ENCODE results near the gene PPP1CA. TPM values are rescaled to one million over a fixed set of nuclear protein-coding genes. Genes with fewer than 3 reads are reported as not detected.

PPP1CA gene
- polyA plus RNA-seq, 1 donor (not counting 4 experiments of a cell fraction or from before 2014, with no cell fraction given), result 122 TPM

- FAIRE-seq (no peak), DNase-seq (ENCODE audit: low read depth, low spot score) (no peak)
- Histone ChIP-seq H3K27ac (ENCODE audit: control insufficient read depth, insufficient read depth, low read length) (no peak overlapping the region), H3K36me3 (ENCODE audit: control insufficient read depth in 2 of 2, extremely low read depth in 1 of 2, insufficient read depth in 2 of 2, low read length in 2 of 2) (peaks cover 12 to 29% of the 10 kb centered on the region in 2 experiments), H3K27me3 (ENCODE audit: control insufficient read depth, extremely low read depth, insufficient read depth, low read length) (no peaks in the 10 kb centered on the region), H4K20me1 (ENCODE audit: control insufficient read depth, extremely low read depth, insufficient read depth, low read length) (peaks cover 5% of the 10 kb centered on the region), H3K4me3 (ENCODE audit: control insufficient read depth in 2 of 3, extremely low read depth in 1 of 3, insufficient read depth in 2 of 3, low read depth in 1 of 3, low read length in 3 of 3) (no peak overlapping the region), H3K4me1 (ENCODE audit: control insufficient read depth, extremely low read depth, insufficient read depth, low read length) (peaks cover 6% of the 10 kb centered on the region), H3K9me3 (ENCODE audit: control insufficient read depth, low read depth, low read length) (no peaks in the 10 kb centered on the region), H3K9me1 (ENCODE audit: control insufficient read depth, extremely low read depth, insufficient read depth, low read length) (no peaks in the 10 kb centered on the region), H3K9ac (ENCODE audit: control insufficient read depth, extremely low read depth, insufficient read depth, low read length) (no peak overlapping the region), H2AFZ (ENCODE audit: control insufficient read depth, low read length) (no peak overlapping the region), H3K4me2 (ENCODE audit: control insufficient read depth, extremely low read depth, insufficient read depth, low read depth, low read length) (no peak overlapping the region), H3K79me2 (ENCODE audit: control insufficient read depth, insufficient read depth, low read length) (peaks cover 15% of the 10 kb centered on the region)
- dilution Hi-C loops (cut with MboI; ENCODE audit: extremely low pct_ligation_motif_present, low sequenced_read_pairs), result no loop called here
- TF ChIP-seq EZH2 (IDR thresholded peaks at IDR 0.05; ENCODE audit: low read length), result no peak
- no peak for TF ChIP-seq CTCF (optimal IDR thresholded peaks at IDR 0.05 in 1 of 3, IDR thresholded peaks at IDR 0.05 in 1 of 3, conservative IDR thresholded peaks at IDR 0.05 in 1 of 3; ENCODE audit: extremely low read depth in 1 of 3, insufficient read depth in 2 of 3, low read length in 3 of 3)
Observed at GRCh38 chr11:67438158-67438902, 36.7 kb upstream of the PPP1CA start.

GRCh38 chr11:67437809-67438157, 36.1 kb upstream of the PPP1CA start:
- no peak for DNase-seq (ENCODE audit: low read depth, low spot score)
- dilution Hi-C loops (cut with MboI; ENCODE audit: extremely low pct_ligation_motif_present, low sequenced_read_pairs), result no loop called here
- no peak for FAIRE-seq
- H3K27me3 ChIP-seq (ENCODE audit: control insufficient read depth, extremely low read depth, insufficient read depth, low read length), result no peaks in the 10 kb centered on the region
- H4K20me1 ChIP-seq (ENCODE audit: control insufficient read depth, extremely low read depth, insufficient read depth, low read length), result peaks cover 5% of the 10 kb centered on the region
- peaks cover 17 to 31% of the 10 kb centered on the region in 2 experiments for H3K36me3 ChIP-seq (ENCODE audit: control insufficient read depth in 2 of 2, extremely low read depth in 1 of 2, insufficient read depth in 2 of 2, low read length in 2 of 2)
- no peak overlapping the region for H3K9ac ChIP-seq (ENCODE audit: control insufficient read depth, extremely low read depth, insufficient read depth, low read length)
- no peaks in the 10 kb centered on the region for H3K9me3 ChIP-seq (ENCODE audit: control insufficient read depth, low read depth, low read length)
- H3K79me2 ChIP-seq (ENCODE audit: control insufficient read depth, insufficient read depth, low read length), result peaks cover 12% of the 10 kb centered on the region
- H3K9me1 ChIP-seq (ENCODE audit: control insufficient read depth, extremely low read depth, insufficient read depth, low read length), result no peaks in the 10 kb centered on the region
- H3K4me1 ChIP-seq (ENCODE audit: control insufficient read depth, extremely low read depth, insufficient read depth, low read length), result peaks cover 6% of the 10 kb centered on the region
- TF ChIP-seq CTCF (optimal IDR thresholded peaks at IDR 0.05 in 1 of 3, IDR thresholded peaks at IDR 0.05 in 1 of 3, conservative IDR thresholded peaks at IDR 0.05 in 1 of 3; ENCODE audit: extremely low read depth in 1 of 3, insufficient read depth in 2 of 3, low read length in 3 of 3) (no peak), EZH2 (IDR thresholded peaks at IDR 0.05; ENCODE audit: low read length) (no peak)
- H3K27ac ChIP-seq (ENCODE audit: control insufficient read depth, insufficient read depth, low read length), result no peak overlapping the region
- H2AFZ ChIP-seq (ENCODE audit: control insufficient read depth, low read length), result no peak overlapping the region
- H3K4me3 ChIP-seq (ENCODE audit: control insufficient read depth in 2 of 3, extremely low read depth in 1 of 3, insufficient read depth in 2 of 3, low read depth in 1 of 3, low read length in 3 of 3), result no peak overlapping the region
- H3K4me2 ChIP-seq (ENCODE audit: control insufficient read depth, extremely low read depth, insufficient read depth, low read depth, low read length), result no peak overlapping the region

All from keratinocyte (primary cell).